ENCODE data around the gene ICAM4.
"Not testable (repeated sequence)": the region's sequence is repeated elsewhere in the genome, so short reads cannot be mapped to it uniquely, and the experiment has no call there.

The ICAM4 gene

DNA sequence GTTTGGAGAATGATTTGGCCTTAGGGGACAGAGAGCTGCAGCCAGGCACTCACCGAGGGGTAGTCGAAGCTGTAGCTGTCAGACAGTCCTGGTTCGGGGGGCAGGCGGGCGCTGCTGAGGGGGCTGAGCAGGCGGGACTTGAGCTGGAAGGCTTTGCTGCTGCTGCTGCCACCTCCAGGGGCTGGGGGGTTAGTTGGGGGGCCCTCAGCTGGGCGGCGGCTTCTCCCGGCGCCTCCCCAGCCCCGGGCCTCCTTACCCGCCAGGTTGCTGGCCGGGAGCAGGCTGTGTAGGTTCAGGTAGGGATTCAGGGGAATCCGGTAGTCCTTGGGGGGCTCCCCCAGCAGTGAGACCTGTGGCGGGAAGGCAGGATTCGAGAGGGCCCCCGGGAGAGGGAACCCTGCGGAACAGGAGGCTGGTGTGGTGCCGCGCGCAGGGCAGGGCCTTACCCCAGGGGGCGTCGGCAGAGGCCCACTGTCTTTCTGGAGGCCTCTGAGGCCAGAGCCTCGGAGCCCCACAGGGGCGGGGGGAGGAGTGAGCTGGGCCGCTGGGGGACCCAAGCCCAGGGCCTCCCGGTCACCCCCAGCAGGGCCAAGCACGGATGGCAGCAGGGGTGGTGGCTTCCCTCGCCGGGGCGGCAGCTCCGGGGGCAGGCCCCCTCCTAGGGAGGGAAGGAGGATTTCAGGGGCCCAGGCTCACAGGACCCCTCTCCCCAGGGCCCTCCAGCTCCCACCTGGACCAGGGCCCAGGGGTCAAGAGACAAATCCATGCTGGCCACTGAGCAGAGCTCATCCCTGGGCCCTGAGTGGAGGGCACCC is 34.1 kb downstream of the ICAM4 start:
- DNase-seq, result no peak

GRCh38 chr19:10321417-10321797 is 34.7 kb downstream of the ICAM4 start:
- no peak for DNase-seq

DNA sequence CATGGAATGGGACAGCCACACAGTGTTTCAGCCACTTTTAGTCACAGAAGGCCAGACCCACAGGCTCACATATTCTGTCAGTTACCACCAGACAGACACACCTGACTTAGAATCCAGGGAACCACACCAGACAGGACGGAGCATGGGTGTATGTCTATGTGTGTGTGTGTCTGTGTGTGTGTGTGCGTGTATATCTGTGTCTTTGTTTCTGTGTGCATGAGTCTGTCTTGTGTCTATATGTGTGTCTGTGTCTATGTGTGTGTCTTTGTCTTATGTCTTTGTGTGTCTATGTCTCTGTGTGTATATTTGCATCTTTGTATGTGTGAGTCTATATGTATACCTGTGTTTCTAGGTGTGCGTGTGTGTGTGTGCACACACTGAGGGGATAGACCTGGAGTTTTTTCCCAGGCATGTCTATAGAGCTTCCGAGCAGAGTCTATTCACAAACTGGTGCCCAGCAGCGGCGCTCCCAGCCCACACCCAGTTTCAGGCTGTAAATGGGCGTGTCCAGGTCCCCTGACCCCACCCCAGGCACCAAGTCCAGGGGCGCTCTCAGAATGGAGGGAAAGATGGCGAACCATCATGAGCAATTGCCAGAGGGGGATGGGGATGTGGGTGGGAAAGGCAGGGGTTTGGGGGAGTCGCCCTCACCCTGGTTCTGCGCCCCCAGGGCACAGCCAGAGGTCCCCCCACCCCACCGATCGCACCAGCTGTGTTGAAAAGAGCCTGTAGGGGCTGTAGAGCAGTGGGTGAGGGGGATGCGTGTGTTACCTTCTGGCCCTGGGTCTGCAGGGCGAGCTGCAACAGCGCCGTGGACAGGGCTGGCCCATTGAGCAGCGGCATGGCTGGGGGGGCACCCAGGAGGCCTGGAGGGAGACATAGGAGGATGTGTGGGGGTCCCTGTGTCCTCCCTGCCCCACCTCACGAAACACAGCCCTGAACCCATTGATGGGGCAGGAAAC is 35.4 kb downstream of the ICAM4 start:
- DNase-seq, result no peak

DNA sequence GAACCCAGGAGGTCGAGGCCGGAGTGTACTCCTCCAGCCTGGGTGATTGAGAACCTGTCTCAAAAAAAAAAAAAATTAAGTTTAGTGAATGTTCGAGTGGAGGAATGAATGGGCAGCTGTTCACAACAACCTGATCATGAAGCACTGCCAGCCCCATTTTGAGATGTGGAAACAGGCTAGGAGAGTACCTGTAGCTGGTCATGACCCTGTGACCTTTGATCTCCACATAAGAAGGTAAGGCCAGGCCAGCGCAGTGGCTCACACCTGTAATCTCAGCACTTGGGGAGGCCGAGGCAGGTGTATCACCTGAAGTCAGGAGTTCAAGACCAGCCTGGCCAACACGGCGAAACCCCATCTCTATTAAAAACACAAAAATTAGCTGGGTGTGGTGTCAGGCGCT is 39.0 kb downstream of the ICAM4 start:
- no peak for DNase-seq

DNA sequence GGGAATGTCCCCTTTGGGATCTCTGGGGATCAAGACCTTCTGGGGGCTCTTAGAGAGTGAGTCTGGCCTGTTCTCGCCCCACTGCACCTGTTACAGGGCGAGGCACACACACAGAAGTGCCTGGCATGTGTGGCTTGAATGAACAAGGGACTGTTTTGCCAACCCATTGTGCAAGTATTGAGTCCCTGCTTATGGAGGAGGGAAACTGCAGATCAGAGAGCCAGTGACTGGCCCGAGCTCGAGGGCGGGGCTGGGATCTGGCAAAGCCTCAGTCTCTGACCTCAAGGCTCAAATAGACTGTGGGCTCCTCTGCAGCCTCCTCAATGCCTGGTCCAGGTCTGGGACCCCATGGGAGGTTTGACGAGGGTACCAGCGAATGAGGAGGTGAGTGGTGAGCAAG is 41.0 kb downstream of the ICAM4 start:
- no peak for DNase-seq

GRCh38 chr19:10328558-10329429 is 42.0 kb downstream of the ICAM4 start:
- no peak for DNase-seq

DNA sequence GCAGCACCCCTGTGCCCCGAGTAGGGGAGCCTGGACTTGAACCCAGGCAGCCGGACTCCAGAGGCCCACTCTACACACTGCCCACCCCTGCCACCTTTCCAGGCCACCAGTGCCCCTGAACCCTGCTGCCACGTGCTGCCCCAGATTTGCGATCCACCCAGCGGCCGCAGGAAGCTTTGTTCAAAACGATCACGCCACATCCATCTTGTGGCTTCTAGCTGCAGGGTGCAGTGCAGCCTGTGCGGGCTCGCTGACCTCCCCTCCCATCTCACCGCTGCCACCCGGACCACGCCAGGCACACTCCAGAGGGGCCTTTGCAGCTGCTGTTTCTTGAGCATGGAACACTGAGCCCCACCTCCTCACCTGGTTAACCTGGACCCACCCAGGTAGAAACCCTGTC is 42.8 kb downstream of the ICAM4 start:
- no peak for DNase-seq

- DNase-seq, result no peak
Measured at GRCh38 chr19:10332158-10332964, 45.6 kb downstream of the ICAM4 start.

- DNase-seq, result peak; percentile 97
Measured at GRCh38 chr19:10332965-10333757, 46.4 kb downstream of the ICAM4 start, which contains the start of gene RAVER1. Gene RAVER1 (minus strand): TSS chr19:10333529. CDS start chr19:10333507, 22 bp downstream.

- no peak for DNase-seq
Measured at GRCh38 chr19:10333758-10334587, 47.2 kb downstream of the ICAM4 start.

DNA sequence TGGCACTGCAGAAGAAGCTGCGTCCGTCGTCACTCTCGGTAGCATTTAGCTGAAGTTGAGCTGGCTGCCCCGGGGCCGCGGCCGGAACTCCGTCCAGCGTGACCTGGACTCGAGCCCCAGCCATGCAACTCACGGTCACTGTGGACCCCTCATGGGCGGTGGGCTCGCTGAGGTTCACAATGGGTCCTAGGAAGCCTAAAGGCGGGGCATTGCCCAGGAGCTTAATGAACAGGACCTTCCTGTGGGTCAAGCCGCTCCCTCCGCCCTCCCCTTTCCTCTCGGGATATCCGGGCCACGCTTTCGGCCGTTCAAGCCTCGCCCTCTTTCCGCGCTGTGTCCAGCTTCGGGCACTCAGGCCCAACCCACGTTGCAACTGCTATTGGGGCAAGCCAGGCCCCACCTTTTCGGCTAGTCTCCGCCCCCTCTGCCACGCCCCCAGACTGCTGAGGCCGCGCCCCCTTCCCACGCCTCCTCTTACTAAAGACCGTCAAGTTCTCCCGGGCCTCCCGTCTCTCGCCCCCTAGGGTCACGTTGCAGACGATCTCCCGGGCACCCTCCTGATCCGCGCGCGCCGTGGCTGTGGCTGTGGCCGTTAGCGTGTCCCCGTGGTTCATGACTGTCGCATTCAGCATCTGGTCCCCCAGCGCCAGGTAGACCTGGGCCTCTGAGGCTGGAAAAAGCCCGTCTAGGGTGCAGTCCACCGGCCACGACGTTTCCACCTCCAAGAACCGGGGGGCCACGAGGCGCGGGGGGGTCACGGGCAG is 48.0 kb downstream of the ICAM4 start:
- peak; percentile 77 for DNase-seq

DNA sequence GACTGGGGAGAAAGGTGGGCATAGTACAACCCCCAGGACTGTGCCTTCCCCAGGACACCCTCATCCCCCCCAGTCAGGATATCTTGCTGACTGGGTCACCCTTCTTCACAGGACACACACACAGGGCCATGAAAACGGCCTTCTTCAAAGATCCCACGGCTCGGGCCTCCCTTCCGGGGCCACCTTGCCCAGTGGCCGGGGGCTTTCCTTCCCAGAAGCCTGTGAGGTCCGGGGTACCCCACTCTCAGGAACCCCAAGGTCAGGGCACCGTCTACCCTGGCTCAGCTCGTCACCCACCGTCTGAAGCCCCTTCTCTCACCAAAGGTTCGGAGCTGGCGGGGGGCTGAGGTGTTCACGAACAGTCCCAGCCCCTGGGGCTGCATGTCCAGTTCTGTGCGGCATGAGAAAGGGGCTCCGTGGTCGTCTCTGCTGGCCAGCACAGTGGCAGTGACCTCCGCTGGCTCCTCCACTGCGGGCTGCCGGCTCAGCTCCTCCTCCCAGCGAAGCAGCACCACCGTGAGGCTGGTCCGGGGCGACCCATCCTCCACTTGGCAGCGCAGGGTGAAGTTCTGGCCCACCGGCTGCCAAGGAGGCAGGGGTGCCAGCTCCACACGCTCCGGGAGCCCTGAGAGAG is 48.7 kb downstream of the ICAM4 start:
- no peak for DNase-seq

DNA sequence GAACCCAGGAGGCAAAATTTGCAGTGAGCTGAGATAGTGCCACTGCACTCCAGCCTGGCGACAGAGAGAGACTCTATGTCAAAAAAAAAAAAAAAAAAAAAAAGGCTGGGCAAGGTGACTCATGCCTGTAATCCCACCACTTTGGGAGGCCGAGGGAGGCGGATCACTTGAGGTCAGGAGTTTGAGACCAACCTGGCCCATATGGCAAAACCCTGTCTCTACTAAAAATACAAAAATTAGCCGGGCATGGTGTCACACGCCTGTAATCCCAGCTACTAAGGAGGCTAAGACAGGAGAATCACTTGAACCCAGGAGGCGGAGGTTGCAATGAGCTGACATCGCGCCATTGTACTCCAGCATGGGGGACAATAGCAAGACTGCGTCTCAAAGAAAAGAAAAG is 50.0 kb downstream of the ICAM4 start:
- not testable (repeated sequence) for DNase-seq
